SK-N-MC (cell line): ENCODE data around the gene LOX.

Source experiments
- EZH2 ChIP-seq: fragments of 200-600 bp; sonication (generic); IDR thresholded peaks from one replicate; pipeline ENCODE4 v1.6.1; 2017; ENCODE audit warnings: antibody characterized with exemption
- FOXP2 ChIP-seq: optimal IDR thresholded peaks from 2 replicates; pipeline ENCODE3; 2011; ENCODE audit warnings: mild to moderate bottlenecking, moderate library complexity; ENCODE audit not compliant: insufficient read depth; ENCODE audit errors: extremely low read length, control extremely low read depth
- POLR2AphosphoS5 ChIP-seq: IDR thresholded peaks from 2 replicates; pipeline ENCODE4 v1.6.1; 2012; ENCODE audit warnings: mild to moderate bottlenecking, low read depth, low read length, borderline replicate concordance

GRCh38 chr5:122029818-122030217 lies 48.2 kb downstream of the LOX start:
- TF ChIP-seq POLR2AphosphoS5 (no peak), EZH2 (no peak), FOXP2 (no peak)
